GM21576 (cell line): Measurements from ENCODE around the gene SPTAN1.
"Not testable (repeated sequence)": the region's sequence is repeated elsewhere in the genome, so short reads cannot be mapped to it uniquely, and the experiment has no call there.

ENCODE experiments used
- ATAC-seq: cut with Tn5 transposase; IDR thresholded peaks from one replicate; pipeline ENCODE4 v1.9.1; 2021; ENCODE audit warnings: mild to moderate bottlenecking, moderate library complexity; ENCODE audit not compliant: unreplicated experiment

The SPTAN1 gene

GRCh38 chr9:128631636-128632035 lies 79.2 kb downstream of the SPTAN1 start:
- no peak for ATAC-seq

GRCh38 chr9:128632066-128632465 lies 79.7 kb downstream of the SPTAN1 start:
- ATAC-seq: no peak

GRCh38 chr9:128632486-128632885 lies 80.1 kb downstream of the SPTAN1 start:
- no peak for ATAC-seq

GRCh38 chr9:128633057-128633456 lies 80.7 kb downstream of the SPTAN1 start:
- ATAC-seq: no peak

GRCh38 chr9:128633601-128634000 lies 81.2 kb downstream of the SPTAN1 start:
- no peak for ATAC-seq

- no peak for ATAC-seq
Measured at GRCh38 chr9:128634111-128634510, 81.7 kb downstream of the SPTAN1 start.

GRCh38 chr9:128634651-128635262 lies 82.4 kb downstream of the SPTAN1 start:
- ATAC-seq: no peak

GRCh38 chr9:128635266-128636023 lies 83.1 kb downstream of the SPTAN1 start:
- no peak for ATAC-seq

GRCh38 chr9:128636024-128636390 lies 83.6 kb downstream of the SPTAN1 start:
- ATAC-seq: no peak

GRCh38 chr9:128636556-128637530 lies 84.5 kb downstream of the SPTAN1 start:
- no peak for ATAC-seq

- ATAC-seq: no peak
Measured at GRCh38 chr9:128637656-128638055, 85.3 kb downstream of the SPTAN1 start.

GRCh38 chr9:128638580-128638979 lies 86.2 kb downstream of the SPTAN1 start:
- ATAC-seq: no peak

GRCh38 chr9:128640603-128641002 lies 88.2 kb downstream of the SPTAN1 start:
- ATAC-seq: no peak

GRCh38 chr9:128642675-128643245 lies 90.4 kb downstream of the SPTAN1 start:
- ATAC-seq: no peak

GRCh38 chr9:128643519-128644300 lies 91.3 kb downstream of the SPTAN1 start:
- ATAC-seq: peak; percentile 60

- not testable (repeated sequence) for ATAC-seq
Measured at GRCh38 chr9:128648206-128648605, 95.8 kb downstream of the SPTAN1 start.

- no peak for ATAC-seq
Measured at GRCh38 chr9:128651798-128652197, 99.4 kb downstream of the SPTAN1 start.

GRCh38 chr9:128653908-128654307 lies 101.5 kb downstream of the SPTAN1 start:
- no peak for ATAC-seq

GRCh38 chr9:128654481-128654880 lies 102.1 kb downstream of the SPTAN1 start:
- ATAC-seq: no peak
